ENCODE data around the gene SESN1. TPM values are rescaled to one million over a fixed set of nuclear protein-coding genes. Genes with fewer than 3 reads are reported as not detected.

SESN1 gene
- total RNA-seq, 4 donors from 2014 or later: 32.3 to 104 (median 70.7) TPM

- intact Hi-C loops (cut with DNase I; ENCODE audit: low total_unique reads): loop anchor here (10.0 kb wide), 1 partner anchor 52 kb away; no protein-coding TSS in a partner anchor
- Histone ChIP-seq H3K9me3 (no peaks in the 10 kb centered on the region), H3K4me3 (no peak overlapping the region), H3K27ac (peak overlapping the region; percentile 17 to 39), H3K4me1 (no peaks in the 10 kb centered on the region), H3K36me3 (no peaks in the 10 kb centered on the region), H3K27me3 (no peaks in the 10 kb centered on the region)
- DNase-seq: peak in 1 of 2 donors; percentile 28
- TF ChIP-seq POLR2A (IDR thresholded peaks at IDR 0.05) (no peak), CTCF (IDR thresholded peaks at IDR 0.05) (no peak)
Observed at GRCh38 chr6:108952776-108953486, 141.7 kb downstream of the SESN1 start.

- no peak for DNase-seq
- Histone ChIP-seq H3K9me3 (no peaks in the 10 kb centered on the region), H3K27me3 (no peaks in the 10 kb centered on the region), H3K27ac (no peak overlapping the region), H3K4me1 (peaks cover 3 to 10% of the 10 kb centered on the region in 2 donors), H3K36me3 (no peaks in the 10 kb centered on the region), H3K4me3 (no peak overlapping the region)
- intact Hi-C loops (cut with DNase I; ENCODE audit: low total_unique reads): loop anchor here (10.0 kb wide), 1 partner anchor 53 kb away; no protein-coding TSS in a partner anchor
- TF ChIP-seq CTCF (IDR thresholded peaks at IDR 0.05) (no peak), POLR2A (IDR thresholded peaks at IDR 0.05) (no peak)
Observed at GRCh38 chr6:108951351-108951953, 143.2 kb downstream of the SESN1 start.

GRCh38 chr6:108948181-108948661 is 146.4 kb downstream of the SESN1 start:
- H3K9me3 ChIP-seq: no peaks in the 10 kb centered on the region
- intact Hi-C loops (cut with DNase I; ENCODE audit: low total_unique reads): no loop called here
- no peak for TF ChIP-seq POLR2A (IDR thresholded peaks at IDR 0.05)
- TF ChIP-seq CTCF (IDR thresholded peaks at IDR 0.05): no peak
- no peak overlapping the region for H3K4me3 ChIP-seq
- H3K36me3 ChIP-seq: no peaks in the 10 kb centered on the region
- DNase-seq: no peak
- no peaks in the 10 kb centered on the region for H3K27me3 ChIP-seq
- peak overlapping the region; percentile 88 to 95 for H3K27ac ChIP-seq
- H3K4me1 ChIP-seq: peaks cover 18% of the 10 kb centered on the region in 2 donors

GRCh38 chr6:108947114-108947854 is 147.4 kb downstream of the SESN1 start:
- H3K4me1 ChIP-seq: peaks cover 18% of the 10 kb centered on the region in 2 donors
- H3K36me3 ChIP-seq: no peaks in the 10 kb centered on the region
- DNase-seq: no peak
- no peaks in the 10 kb centered on the region for H3K27me3 ChIP-seq
- no peaks in the 10 kb centered on the region for H3K9me3 ChIP-seq
- intact Hi-C loops (cut with DNase I; ENCODE audit: low total_unique reads): no loop called here
- TF ChIP-seq POLR2A (IDR thresholded peaks at IDR 0.05): peak in 1 of 2 donors; percentile 10
- TF ChIP-seq CTCF (IDR thresholded peaks at IDR 0.05): no peak
- H3K27ac ChIP-seq: peak overlapping the region; percentile 88 to 95
- H3K4me3 ChIP-seq: no peak overlapping the region
